GM10266 (cell line): ENCODE results near the gene MAGI1.

Source experiments
- DNase-seq: peaks from one replicate; pipeline ENCODE4 v3.0.0; 2012; ENCODE audit errors: extremely low spot score
- TF ChIP-seq, protein P1 (sequence below): IDR thresholded peaks from 2 replicates; pipeline ENCODE4 v1.5.1; 2012; ENCODE audit warnings: mild to moderate bottlenecking, low read depth; ENCODE audit not compliant: control insufficient read depth, insufficient read depth; ENCODE audit errors: missing control alignments

The MAGI1 gene

DNA sequence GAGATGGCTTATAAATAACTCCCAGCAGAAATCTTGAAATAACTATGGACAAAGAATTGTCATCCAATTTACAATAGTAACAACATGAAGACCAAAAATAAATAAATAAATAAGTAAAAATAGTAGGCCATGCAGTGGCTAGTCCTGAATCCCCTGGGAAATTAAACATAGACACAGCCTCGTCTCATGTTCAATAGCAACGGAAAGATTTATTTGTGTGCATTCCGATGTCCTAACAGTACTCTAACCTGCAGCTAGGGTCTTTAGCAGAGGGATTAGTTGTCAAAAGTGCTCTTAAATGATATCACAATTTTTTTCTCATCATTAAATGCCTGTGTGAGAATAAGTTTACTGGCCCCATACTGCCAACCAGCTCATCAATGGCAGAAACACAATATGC is 474.2 kb downstream of the MAGI1 start:
- TF ChIP-seq, protein P1, sequence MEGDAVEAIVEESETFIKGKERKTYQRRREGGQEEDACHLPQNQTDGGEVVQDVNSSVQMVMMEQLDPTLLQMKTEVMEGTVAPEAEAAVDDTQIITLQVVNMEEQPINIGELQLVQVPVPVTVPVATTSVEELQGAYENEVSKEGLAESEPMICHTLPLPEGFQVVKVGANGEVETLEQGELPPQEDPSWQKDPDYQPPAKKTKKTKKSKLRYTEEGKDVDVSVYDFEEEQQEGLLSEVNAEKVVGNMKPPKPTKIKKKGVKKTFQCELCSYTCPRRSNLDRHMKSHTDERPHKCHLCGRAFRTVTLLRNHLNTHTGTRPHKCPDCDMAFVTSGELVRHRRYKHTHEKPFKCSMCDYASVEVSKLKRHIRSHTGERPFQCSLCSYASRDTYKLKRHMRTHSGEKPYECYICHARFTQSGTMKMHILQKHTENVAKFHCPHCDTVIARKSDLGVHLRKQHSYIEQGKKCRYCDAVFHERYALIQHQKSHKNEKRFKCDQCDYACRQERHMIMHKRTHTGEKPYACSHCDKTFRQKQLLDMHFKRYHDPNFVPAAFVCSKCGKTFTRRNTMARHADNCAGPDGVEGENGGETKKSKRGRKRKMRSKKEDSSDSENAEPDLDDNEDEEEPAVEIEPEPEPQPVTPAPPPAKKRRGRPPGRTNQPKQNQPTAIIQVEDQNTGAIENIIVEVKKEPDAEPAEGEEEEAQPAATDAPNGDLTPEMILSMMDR, result no peak
- no peak for DNase-seq

DNA sequence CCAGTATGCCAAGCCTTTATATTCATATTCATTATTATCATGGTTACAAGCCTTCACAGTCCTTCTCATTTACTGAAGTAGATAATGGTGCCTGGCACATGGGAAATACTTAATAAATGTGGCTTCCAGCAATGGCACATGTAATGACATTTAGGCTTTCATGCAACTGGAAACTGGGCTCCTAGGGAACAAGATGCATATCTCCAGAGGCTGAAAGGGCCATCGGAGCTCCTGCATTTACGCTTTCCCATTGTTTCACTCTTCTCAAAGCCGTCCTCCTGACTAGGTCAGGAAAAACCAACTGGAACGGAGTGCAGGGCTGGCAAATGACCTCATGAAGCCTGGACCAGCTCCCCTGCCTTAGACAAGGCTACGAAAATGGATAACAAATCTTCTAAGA is 474.9 kb downstream of the MAGI1 start:
- TF ChIP-seq, protein P1, result no peak
- DNase-seq, result no peak

DNA sequence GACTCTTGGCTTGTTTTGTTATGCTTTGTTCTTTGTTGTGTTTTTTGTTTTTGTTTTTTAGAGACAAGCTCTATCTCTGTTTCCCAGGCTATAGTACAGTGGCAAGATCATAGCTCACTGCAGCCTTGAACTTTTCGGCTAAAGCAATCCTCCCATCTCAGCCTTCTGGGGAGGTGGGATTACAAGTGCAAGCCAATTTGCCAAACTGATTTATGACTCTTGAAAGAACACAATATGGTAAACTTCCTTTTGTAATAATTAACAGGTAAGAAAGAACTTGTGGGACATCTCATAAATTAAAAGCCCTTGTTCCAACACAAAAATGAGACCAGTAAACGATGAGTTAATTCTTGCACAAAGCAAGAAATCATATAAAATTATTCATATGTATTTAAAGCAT is 476.3 kb downstream of the MAGI1 start:
- no peak for DNase-seq

DNA sequence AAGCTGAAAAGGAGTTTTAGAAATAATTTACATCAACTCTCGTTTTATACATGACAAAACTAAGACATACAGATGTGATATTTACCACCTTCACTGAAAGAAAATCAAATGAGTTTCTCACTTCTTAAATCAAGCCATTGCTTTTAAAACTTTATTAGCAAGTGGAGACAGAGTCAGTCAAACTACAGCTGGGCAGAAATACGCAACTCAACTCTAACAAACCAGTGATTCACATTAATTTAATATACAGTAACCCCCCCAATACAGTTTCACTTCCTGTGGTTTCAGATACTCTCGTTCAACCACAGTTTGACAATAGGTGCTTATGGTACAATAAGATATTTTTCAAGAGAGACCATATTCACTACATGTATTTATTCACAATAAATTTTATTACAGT is 477.1 kb downstream of the MAGI1 start:
- DNase-seq, result no peak
- TF ChIP-seq, protein P1, result no peak

More for the DNA sequence above, 476.3 kb downstream of the MAGI1 start:
- TF ChIP-seq, protein P1, result no peak

DNA sequence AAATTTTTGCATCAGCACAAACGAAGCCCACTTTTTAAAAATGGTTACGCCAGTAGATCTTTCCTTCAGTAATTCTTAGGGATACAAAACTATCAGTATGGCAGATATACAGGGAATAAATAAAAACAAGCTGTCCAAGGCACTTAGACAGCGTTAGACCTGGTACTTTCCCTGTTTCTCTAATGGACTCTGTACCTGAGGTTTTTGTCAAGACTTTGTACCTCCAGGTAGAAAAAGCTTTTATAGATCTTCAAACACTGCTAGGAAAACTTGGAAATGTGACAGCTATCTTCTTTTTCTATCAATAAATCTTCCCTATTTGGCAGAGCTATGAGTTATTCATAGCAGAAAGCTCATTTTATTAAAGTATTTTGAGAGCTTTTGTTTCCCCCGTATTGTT is 477.8 kb downstream of the MAGI1 start:
- no peak for DNase-seq
- TF ChIP-seq, protein P1, result no peak

DNA sequence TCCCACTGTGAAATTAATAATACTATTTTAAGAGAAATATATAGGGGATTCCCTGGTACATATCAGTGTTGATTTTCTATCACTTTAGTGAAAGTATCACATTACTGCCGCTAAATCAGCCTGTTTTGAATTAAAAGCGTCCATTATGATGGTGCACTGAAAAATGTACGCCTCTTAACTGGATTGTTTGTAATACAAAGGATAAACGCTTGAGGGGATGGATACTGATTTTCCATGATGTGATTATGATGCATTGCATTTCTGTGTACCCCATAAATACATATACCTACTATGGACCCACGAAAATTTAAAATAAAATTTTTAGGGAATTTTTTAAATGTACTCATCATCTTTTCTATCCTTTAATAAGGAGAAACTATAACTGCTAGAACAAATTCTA is 478.6 kb downstream of the MAGI1 start:
- DNase-seq, result no peak
- TF ChIP-seq, protein P1, result no peak

DNA sequence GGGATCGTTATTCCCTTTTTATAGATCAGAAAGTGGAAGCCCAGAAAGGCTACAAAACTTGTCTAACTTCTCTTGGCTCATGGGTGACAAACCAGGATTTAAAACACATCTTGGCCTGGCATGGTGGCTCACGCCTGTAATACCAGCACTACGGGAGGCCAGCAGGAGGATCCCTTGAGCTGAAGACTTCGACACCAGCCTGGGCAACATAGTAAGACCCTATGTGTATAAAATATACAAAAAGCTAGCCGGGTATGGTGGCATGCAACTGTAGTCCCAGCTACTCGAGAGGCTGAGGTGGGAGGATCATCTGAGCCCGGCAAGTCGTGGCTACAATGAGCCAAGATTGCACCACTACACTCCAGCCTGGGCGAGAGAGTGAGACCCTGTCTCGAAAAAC is 479.1 kb downstream of the MAGI1 start:
- TF ChIP-seq, protein P1, result no peak
- DNase-seq, result no peak
